Keratinocyte (primary cell): ENCODE data around the gene TNIP1.

Experiments used
- EZH2 ChIP-seq: IDR thresholded peaks from one replicate; pipeline ENCODE4 v1.6.1; 2012; ENCODE audit warnings: inconsistent platforms, mild to moderate bottlenecking, low read length, moderate library complexity
- TF ChIP-seq, protein P1 (sequence below), 3 experiments: IDR thresholded peaks in 1 of 3; conservative IDR thresholded peaks in 1 of 3; optimal IDR thresholded peaks in 1 of 3; 2 replicates in 2 of 3; 3 replicates in 1 of 3; pipeline versions ENCODE3 to v1.5.1; 2011; ENCODE audit warnings: low read length in 3 of 3, mild to moderate bottlenecking in 3 of 3, moderate library complexity in 2 of 3, control low read depth in 1 of 3, inconsistent platforms in 1 of 3; ENCODE audit not compliant: insufficient read depth in 2 of 3; ENCODE audit errors: extremely low read depth in 1 of 3

DNA sequence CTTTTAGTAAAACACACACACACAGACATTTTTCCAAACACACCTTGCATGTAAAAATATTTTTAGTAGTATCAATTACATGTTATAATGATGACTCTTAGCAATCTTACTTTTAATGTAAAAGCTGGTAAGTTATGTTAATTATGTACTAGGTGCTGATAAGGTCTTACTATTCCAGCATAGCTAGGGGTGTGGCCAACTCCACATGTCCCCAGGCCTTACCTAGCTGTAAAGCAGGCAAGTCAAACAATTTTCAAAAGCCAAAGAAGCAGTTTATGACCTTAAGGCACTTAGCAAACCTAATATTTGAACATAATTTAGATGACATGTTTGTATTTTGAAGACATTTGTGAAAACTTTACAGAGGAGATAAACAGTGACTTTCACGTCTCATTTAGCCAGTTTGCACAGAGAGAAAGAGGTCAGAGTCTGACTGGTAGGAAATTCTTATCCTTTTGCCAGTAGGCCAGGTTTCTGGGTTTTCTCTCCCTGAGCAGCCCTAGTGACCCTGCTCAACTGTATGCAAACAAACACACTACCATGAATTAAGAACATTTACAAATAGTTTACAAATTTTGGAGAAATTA lies 86.9 kb downstream of the TNIP1 start:
- TF ChIP-seq, protein P1, sequence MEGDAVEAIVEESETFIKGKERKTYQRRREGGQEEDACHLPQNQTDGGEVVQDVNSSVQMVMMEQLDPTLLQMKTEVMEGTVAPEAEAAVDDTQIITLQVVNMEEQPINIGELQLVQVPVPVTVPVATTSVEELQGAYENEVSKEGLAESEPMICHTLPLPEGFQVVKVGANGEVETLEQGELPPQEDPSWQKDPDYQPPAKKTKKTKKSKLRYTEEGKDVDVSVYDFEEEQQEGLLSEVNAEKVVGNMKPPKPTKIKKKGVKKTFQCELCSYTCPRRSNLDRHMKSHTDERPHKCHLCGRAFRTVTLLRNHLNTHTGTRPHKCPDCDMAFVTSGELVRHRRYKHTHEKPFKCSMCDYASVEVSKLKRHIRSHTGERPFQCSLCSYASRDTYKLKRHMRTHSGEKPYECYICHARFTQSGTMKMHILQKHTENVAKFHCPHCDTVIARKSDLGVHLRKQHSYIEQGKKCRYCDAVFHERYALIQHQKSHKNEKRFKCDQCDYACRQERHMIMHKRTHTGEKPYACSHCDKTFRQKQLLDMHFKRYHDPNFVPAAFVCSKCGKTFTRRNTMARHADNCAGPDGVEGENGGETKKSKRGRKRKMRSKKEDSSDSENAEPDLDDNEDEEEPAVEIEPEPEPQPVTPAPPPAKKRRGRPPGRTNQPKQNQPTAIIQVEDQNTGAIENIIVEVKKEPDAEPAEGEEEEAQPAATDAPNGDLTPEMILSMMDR (optimal IDR thresholded peaks at IDR 0.05 in 1 of 3, IDR thresholded peaks at IDR 0.05 in 1 of 3, conservative IDR thresholded peaks at IDR 0.05 in 1 of 3; ENCODE audit: extremely low read depth in 1 of 3, insufficient read depth in 2 of 3, low read length in 3 of 3): no peak
- TF ChIP-seq EZH2: no peak
